ENCODE measurements around the gene KCNN4. TPM values are rescaled to one million over a fixed set of nuclear protein-coding genes. Genes with fewer than 3 reads are reported as not detected.
A peak's percentile ranks its signal among the peaks of the same experiment; 100 is the strongest.

KCNN4 gene
- total RNA-seq, 1 experiment from 2014 or later, result 0.26 TPM

DNA sequence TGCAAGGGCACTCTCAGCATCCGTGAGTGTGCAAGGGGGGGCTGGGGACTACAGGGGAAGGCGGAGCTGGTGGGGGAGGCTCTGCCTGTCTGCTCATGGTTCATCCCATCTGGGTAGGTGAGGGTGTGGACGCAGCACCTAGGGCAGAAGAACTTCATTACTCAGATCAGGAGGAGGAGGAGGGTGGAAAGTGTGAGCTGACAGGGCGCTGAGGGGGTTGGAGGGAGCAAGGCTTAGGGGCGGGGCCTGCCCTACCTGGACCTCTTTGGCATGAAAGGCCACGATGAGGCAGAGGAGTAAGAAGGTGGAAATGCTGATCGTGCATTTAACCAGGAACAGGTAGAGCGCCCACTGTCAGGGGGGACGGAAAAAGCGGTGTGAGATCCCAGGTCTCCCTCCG is 4.5 kb downstream of the KCNN4 start:
- Histone ChIP-seq H3K79me2 (ENCODE audit: insufficient read depth, low read length) (no peaks in the 10 kb centered on the region), H3K23ac (ENCODE audit: insufficient read length, low read depth, low read length) (no peak overlapping the region), H3T11ph (ENCODE audit: low read length) (no peak overlapping the region), H4K8ac (replicated peaks; ENCODE audit: insufficient read length, low read depth, low read length) (no peak overlapping the region), H2BK5ac (ENCODE audit: insufficient read length, low read length) (no peak overlapping the region), H3K9ac (ENCODE audit: extremely low read depth, insufficient read length, low read length) (no peak overlapping the region), H2BK12ac (ENCODE audit: insufficient read length, low read depth, low read length) (no peak overlapping the region), H3K27ac (ENCODE audit: insufficient read length, low read depth, low read length) (no peak overlapping the region), H3K4me1 (ENCODE audit: insufficient read depth, low read length) (peaks cover 7% of the 10 kb centered on the region; the same call in 1 of the 2 replicates), H2BK120ac (ENCODE audit: low read depth, low read length, poor library complexity, severe bottlenecking) (no peak overlapping the region), H3K4ac (ENCODE audit: low read depth, low read length) (no peak overlapping the region), H2AK5ac (ENCODE audit: insufficient read length, low read length) (no peak overlapping the region), H3K56ac (ENCODE audit: insufficient read length, low read depth, low read length) (no peak overlapping the region), H3K27me3 (ENCODE audit: insufficient read depth, low read length) (peaks cover 12% of the 10 kb centered on the region; the same call in 1 of the 2 replicates), H2AFZ (ENCODE audit: low read length) (no peak overlapping the region), H3K79me1 (ENCODE audit: insufficient read depth, low read depth, low read length, poor library complexity, severe bottlenecking) (no peaks in the 10 kb centered on the region), H4K91ac (ENCODE audit: insufficient read length, low read depth, low read length) (no peak overlapping the region), H3K9me3 (ENCODE audit: control insufficient read depth, low read depth, low read length) (no peaks in the 10 kb centered on the region), H3K18ac (ENCODE audit: insufficient read length, low read depth, low read length) (no peak overlapping the region), H3K23me2 (ENCODE audit: insufficient read length, low read depth, low read length, poor library complexity, severe bottlenecking) (peaks cover 7% of the 10 kb centered on the region), H3K14ac (ENCODE audit: insufficient read depth, low read length) (no peak overlapping the region), H3K4me2 (ENCODE audit: insufficient read depth, insufficient read length, low read length) (no peak overlapping the region), H2BK15ac (ENCODE audit: low read depth, low read length) (no peak overlapping the region), H4K5ac (ENCODE audit: insufficient read length, low read depth, low read length) (no peak overlapping the region), H4K20me1 (ENCODE audit: control insufficient read depth, insufficient read depth, insufficient read length) (no peaks in the 10 kb centered on the region), H2BK20ac (ENCODE audit: low read depth, low read length, poor library complexity, severe bottlenecking) (no peak overlapping the region)
- H3K9me3 Mint-ChIP-seq, result no peaks in the 10 kb centered on the region; a peak in 1 of 5 replicates
- no peaks in the 10 kb centered on the region; a peak in 2 of 7 replicates for H3K36me3 Mint-ChIP-seq (ENCODE audit: insufficient read depth in 1 of 3, low read depth in 3 of 3)
- no peak overlapping the region for H3K27ac Mint-ChIP-seq
- peak overlapping the region in 1 of 2 experiments; percentile 46; a peak in 3 of 5 replicates for H3K4me3 Mint-ChIP-seq
- DNase-seq, result no peak
- WGBS (ENCODE audit: extremely low coverage, insufficient read length, low lambda C conversion rate), result no CpG with 5 or more reads among the region's 11 CpGs
- peaks cover 71% of the 10 kb centered on the region for H3K27me3 Mint-ChIP-seq (ENCODE audit: low read depth)
- peaks cover 39 to 55% of the 10 kb centered on the region in 2 experiments for H3K4me1 Mint-ChIP-seq
- TF ChIP-seq, protein P1, sequence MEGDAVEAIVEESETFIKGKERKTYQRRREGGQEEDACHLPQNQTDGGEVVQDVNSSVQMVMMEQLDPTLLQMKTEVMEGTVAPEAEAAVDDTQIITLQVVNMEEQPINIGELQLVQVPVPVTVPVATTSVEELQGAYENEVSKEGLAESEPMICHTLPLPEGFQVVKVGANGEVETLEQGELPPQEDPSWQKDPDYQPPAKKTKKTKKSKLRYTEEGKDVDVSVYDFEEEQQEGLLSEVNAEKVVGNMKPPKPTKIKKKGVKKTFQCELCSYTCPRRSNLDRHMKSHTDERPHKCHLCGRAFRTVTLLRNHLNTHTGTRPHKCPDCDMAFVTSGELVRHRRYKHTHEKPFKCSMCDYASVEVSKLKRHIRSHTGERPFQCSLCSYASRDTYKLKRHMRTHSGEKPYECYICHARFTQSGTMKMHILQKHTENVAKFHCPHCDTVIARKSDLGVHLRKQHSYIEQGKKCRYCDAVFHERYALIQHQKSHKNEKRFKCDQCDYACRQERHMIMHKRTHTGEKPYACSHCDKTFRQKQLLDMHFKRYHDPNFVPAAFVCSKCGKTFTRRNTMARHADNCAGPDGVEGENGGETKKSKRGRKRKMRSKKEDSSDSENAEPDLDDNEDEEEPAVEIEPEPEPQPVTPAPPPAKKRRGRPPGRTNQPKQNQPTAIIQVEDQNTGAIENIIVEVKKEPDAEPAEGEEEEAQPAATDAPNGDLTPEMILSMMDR (conservative IDR thresholded peaks at IDR 0.05), result no peak
